Measurements from ENCODE around the gene SERTAD3.
"Not testable (repeated sequence)": the region's sequence is repeated elsewhere in the genome, so short reads cannot be mapped to it uniquely, and the experiment has no call there.

SERTAD3 gene

DNA sequence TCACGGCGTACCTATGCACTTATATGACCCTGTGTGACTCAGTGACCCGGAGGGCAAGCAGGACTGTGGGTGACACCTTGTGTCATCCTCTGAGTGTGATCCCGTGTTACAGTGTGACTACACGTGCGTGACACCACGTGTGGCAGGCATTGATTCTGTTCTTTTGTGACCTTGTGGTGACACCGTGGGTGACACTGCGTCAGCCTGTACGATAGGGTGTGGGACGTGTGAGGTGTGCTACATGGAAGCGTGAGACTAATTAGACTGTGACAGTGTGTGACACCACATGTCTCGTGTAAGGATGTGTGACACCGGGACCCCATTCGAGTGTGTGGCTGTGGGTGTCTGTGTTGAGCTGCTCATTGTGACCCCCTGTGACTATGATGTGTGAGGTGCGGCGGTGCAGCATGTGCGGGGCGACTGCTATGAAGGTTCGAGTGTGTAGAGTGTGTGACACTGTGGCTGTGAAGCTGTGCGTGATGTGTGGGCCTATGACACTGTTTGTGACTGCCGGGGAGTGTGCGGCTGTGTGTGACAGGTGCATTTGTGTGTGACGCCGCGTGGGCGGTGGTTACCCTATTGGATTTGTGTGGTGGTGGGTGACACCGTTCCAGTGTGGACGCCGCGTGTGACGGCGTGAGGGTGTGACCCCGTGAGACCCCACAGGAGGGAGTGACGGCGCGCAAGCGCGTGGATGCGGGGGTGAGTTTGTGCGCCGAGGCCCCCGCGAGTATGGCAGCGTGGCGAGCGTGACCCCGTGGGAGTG, 22.3 kb upstream of the SERTAD3 start:
- DNase-seq: no peak
- Histone ChIP-seq H3K36me3 (replicated peaks) (no peaks in the 10 kb centered on the region), H3K4me3 (ENCODE audit: low read depth, low read length) (peak overlapping the region; percentile 47), H3K27ac (no peak overlapping the region), H3K27me3 (replicated peaks) (no peaks in the 10 kb centered on the region)
- TF ChIP-seq, protein P1, sequence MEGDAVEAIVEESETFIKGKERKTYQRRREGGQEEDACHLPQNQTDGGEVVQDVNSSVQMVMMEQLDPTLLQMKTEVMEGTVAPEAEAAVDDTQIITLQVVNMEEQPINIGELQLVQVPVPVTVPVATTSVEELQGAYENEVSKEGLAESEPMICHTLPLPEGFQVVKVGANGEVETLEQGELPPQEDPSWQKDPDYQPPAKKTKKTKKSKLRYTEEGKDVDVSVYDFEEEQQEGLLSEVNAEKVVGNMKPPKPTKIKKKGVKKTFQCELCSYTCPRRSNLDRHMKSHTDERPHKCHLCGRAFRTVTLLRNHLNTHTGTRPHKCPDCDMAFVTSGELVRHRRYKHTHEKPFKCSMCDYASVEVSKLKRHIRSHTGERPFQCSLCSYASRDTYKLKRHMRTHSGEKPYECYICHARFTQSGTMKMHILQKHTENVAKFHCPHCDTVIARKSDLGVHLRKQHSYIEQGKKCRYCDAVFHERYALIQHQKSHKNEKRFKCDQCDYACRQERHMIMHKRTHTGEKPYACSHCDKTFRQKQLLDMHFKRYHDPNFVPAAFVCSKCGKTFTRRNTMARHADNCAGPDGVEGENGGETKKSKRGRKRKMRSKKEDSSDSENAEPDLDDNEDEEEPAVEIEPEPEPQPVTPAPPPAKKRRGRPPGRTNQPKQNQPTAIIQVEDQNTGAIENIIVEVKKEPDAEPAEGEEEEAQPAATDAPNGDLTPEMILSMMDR (IDR thresholded peaks at IDR 0.05; ENCODE audit: low read depth, low read length, missing control alignments): no peak
- in situ Hi-C loops (cut with HindIII; ENCODE audit: low pct_ligation_motif_present, low sequenced_read_pairs): no loop called here

DNA sequence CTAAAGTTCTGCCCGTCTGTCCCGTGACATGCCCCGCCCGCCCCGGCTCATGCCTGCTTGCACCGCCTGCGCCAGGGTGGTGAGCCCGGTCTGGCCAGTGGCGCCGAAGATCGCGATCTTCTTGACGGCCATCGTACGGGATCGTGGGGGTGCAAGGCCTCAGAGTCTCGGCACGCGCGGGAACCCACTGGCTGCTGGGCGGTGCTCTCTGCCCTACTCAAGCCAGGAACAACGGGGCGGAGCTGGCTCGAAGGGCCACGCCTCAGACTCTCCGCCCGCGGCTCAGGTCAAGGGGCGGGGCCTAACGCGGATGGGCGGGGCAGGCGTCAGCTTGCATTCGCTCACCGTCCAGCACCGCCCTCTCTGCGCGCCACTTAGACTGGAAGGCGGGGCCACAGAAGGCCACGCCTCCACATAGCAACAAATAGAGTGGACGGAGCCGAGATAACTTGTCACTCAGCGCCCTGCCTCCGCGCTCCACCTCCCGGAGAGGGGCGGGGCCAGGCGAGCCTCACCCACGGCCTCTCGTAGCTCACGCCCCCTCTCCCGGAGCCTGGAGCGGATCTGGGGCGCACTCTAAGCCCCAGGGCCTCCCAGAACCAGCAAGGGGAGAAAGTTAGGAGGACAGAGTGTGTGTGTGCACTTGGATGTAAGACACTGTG, 21.6 kb upstream of the SERTAD3 start, which contains the start of gene BLVRB:
Gene BLVRB (minus strand): TSS at position 189 of the 662 bp plus-strand sequence. CDS start 57 bp downstream, at position 132.
- peak within 1 kb of the TSS; percentile 41 for H3K27ac ChIP-seq
- no peaks in the 10 kb centered on the region for H3K27me3 ChIP-seq (replicated peaks)
- in situ Hi-C loops (cut with HindIII; ENCODE audit: low pct_ligation_motif_present, low sequenced_read_pairs): no loop called here
- TF ChIP-seq, protein P1 (IDR thresholded peaks at IDR 0.05; ENCODE audit: low read depth, low read length, missing control alignments): no peak
- no peaks in the 10 kb centered on the region for H3K36me3 ChIP-seq (replicated peaks)
- peak; percentile 99 for DNase-seq
- H3K4me3 ChIP-seq (ENCODE audit: low read depth, low read length): peak within 1 kb of the TSS; percentile 69

DNA sequence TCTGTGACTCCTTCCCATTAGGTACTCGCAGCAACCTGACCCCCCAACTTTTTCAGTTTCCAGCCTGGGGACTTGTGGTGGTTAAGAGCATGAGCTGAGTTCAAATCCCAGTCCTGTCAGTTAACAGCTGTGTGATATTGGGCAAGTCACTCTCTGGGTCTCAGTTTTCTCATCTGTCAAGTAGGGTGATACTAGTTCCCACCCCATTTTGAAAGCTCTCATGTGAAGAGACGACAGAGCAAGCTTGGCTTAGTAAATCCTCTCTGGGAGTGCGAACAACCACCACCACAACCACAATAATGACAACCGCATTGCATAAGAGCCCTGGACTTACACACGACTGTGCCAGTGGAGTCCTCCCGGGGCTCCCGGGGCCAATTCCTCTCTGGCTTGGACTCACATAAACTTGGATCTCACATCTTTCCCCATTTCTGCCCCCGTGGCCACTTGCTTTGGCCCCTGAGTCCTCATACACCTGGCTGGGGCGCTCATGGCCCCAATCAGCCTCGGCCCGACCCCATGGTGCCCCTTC, 21.0 kb upstream of the SERTAD3 start:
- DNase-seq: peak; percentile 58

DNA sequence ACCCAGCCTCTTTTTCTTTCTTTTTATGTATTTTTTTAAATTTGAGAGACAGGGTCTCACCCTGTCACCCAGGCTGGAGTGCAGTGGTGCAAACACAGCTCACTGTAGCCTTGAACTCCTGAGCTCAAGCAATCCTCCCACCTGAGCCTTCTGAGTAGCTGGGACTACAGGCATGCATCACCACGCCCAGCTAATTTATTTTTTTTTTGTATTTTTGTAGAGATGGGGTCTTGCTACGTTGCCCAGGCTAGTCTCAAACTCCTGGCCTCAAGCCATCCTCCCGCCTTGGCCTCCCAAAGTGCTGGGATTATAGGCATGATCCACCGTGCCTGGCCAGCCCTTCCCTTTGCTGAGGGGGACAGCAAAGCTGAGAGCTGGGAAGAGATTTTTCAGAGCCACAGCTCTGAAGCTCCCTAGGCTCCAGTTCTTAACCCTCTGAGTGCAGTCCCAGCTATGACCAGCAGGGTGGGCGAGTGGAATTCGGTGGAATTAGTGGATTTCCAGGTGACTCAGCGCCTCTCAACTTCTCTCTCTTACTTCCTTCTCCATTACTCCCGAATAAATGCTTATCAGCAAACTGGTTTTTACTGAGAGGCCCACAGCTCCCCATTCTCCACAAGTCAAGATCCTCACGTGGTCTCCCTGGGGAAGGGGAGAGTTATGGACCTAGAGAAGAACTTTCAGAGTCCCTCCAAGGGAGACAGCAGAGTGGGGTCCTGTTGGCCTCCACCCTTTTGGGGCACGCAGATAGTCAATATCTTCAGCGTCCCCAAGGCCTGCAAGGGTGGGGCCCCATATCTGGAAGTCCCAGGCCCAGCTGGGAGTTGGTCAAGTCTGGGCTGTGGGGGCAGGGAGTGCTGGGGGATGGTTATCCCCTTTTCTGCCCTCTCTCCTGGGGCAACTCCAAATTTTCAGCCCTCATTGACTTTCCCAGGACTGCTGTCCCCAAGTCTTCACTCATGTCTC, 20.2 kb upstream of the SERTAD3 start:
- Histone ChIP-seq H3K27me3 (replicated peaks) (no peaks in the 10 kb centered on the region), H3K27ac (peak overlapping the region; percentile 25), H3K36me3 (replicated peaks) (no peaks in the 10 kb centered on the region), H3K4me3 (ENCODE audit: low read depth, low read length) (peak overlapping the region; percentile 69)
- TF ChIP-seq, protein P1 (IDR thresholded peaks at IDR 0.05; ENCODE audit: low read depth, low read length, missing control alignments): peak; percentile 90
- in situ Hi-C loops (cut with HindIII; ENCODE audit: low pct_ligation_motif_present, low sequenced_read_pairs): no loop called here
- peak; percentile 92 for DNase-seq

More for the DNA sequence above, 21.0 kb upstream of the SERTAD3 start:
- in situ Hi-C loops (cut with HindIII; ENCODE audit: low pct_ligation_motif_present, low sequenced_read_pairs): no loop called here
- Histone ChIP-seq H3K36me3 (replicated peaks) (no peaks in the 10 kb centered on the region), H3K27ac (peak overlapping the region; percentile 41), H3K27me3 (replicated peaks) (no peaks in the 10 kb centered on the region), H3K4me3 (ENCODE audit: low read depth, low read length) (peak overlapping the region; percentile 69)
- TF ChIP-seq, protein P1 (IDR thresholded peaks at IDR 0.05; ENCODE audit: low read depth, low read length, missing control alignments): no peak

DNA sequence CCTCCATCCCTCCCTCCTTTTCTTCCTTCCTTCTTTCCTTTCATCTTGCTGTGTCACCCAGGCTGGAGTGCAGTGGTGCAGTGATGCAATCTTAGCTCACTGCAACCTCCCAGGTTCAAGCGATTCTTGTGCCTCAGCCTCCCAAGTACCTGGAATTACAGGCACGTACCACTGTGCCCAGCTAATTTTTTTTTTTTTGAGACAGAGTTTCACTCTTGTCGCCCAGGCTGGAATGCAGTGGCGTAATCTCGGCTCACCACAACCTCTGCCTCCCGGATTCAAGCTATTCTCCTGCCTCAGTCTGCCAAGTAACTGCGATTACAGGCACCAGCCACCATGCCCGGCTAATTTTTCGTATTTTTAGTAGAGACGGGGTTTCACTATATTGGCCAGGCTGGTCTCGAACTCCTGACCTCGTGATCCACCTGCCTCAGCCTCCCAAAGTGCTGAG, 19.5 kb upstream of the SERTAD3 start:
- in situ Hi-C loops (cut with HindIII; ENCODE audit: low pct_ligation_motif_present, low sequenced_read_pairs); H3K36me3 ChIP-seq (replicated peaks); H3K27ac ChIP-seq; H3K4me3 ChIP-seq (ENCODE audit: low read depth, low read length); H3K27me3 ChIP-seq (replicated peaks): not testable (repeated sequence)
- DNase-seq: peak; percentile 5

Measured in brain microvascular endothelial cell (primary cell).